Measurements from ENCODE around the gene TUBB2B.

The TUBB2B gene

DNA sequence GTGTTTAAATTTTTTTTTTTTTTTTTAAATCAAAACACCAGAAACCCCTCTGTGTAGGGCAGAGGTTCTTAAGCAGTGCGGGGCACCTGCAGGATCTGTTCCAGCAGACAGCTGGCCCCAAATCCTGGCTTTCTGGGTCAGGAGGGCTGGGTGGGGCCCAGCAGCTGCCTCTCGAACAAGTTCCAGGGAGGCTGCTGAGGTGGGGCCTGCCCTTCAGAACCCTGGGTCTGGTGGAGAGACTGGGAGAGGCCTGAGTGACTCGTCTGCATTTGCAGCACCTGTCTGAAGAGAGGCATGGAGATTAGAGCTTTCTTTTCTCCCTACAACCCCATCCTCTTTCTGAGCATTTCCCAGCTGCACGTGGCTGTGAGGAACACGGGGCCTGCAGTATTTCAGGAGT is 39.7 kb upstream of the TUBB2B start:
- TF ChIP-seq TAF1 (IDR thresholded peaks at IDR 0.05; ENCODE audit: borderline replicate concordance, insufficient read depth, low read length) (no peak), SIN3A (IDR thresholded peaks at IDR 0.05; ENCODE audit: borderline replicate concordance, insufficient read depth, low read length) (no peak), POLR2AphosphoS5 (IDR thresholded peaks at IDR 0.05; ENCODE audit: low read depth, low read length) (no peak), FOXP2 (optimal IDR thresholded peaks at IDR 0.05; ENCODE audit: borderline replicate concordance, extremely low read depth, extremely low read length, insufficient read depth) (no peak)
- TF ChIP-seq, protein P1, sequence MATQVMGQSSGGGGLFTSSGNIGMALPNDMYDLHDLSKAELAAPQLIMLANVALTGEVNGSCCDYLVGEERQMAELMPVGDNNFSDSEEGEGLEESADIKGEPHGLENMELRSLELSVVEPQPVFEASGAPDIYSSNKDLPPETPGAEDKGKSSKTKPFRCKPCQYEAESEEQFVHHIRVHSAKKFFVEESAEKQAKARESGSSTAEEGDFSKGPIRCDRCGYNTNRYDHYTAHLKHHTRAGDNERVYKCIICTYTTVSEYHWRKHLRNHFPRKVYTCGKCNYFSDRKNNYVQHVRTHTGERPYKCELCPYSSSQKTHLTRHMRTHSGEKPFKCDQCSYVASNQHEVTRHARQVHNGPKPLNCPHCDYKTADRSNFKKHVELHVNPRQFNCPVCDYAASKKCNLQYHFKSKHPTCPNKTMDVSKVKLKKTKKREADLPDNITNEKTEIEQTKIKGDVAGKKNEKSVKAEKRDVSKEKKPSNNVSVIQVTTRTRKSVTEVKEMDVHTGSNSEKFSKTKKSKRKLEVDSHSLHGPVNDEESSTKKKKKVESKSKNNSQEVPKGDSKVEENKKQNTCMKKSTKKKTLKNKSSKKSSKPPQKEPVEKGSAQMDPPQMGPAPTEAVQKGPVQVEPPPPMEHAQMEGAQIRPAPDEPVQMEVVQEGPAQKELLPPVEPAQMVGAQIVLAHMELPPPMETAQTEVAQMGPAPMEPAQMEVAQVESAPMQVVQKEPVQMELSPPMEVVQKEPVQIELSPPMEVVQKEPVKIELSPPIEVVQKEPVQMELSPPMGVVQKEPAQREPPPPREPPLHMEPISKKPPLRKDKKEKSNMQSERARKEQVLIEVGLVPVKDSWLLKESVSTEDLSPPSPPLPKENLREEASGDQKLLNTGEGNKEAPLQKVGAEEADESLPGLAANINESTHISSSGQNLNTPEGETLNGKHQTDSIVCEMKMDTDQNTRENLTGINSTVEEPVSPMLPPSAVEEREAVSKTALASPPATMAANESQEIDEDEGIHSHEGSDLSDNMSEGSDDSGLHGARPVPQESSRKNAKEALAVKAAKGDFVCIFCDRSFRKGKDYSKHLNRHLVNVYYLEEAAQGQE (IDR thresholded peaks at IDR 0.05; ENCODE audit: insufficient read depth in 1 of 2, low read depth in 2 of 2, low read length in 2 of 2): no peak

DNA sequence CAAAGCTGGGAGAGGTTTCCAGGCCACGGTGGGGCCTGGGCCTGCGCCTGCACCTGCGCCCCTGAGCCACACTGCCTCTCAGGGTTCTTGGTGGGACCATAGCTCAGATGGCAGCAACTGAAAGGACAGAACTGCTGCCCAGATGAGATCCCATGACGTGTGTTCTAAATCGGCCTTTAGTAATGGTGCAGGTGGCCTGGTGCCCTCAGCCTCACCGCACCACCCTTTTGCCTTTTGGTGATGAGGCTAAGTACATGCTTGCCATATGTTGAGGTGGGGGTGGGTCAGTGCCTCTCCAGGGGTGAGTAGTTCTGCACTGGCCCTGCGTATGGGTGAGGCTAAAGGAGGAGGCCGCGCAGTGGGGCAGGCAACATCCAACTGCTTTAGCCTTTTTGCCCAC is 38.7 kb upstream of the TUBB2B start:
- TF ChIP-seq POLR2AphosphoS5 (IDR thresholded peaks at IDR 0.05; ENCODE audit: low read depth, low read length) (no peak), FOXP2 (optimal IDR thresholded peaks at IDR 0.05; ENCODE audit: borderline replicate concordance, extremely low read depth, extremely low read length, insufficient read depth) (no peak), TAF1 (IDR thresholded peaks at IDR 0.05; ENCODE audit: borderline replicate concordance, insufficient read depth, low read length) (no peak), SIN3A (IDR thresholded peaks at IDR 0.05; ENCODE audit: borderline replicate concordance, insufficient read depth, low read length) (no peak)
- TF ChIP-seq, protein P1 (IDR thresholded peaks at IDR 0.05; ENCODE audit: insufficient read depth in 1 of 2, low read depth in 2 of 2, low read length in 2 of 2): no peak

- TF ChIP-seq TAF1 (IDR thresholded peaks at IDR 0.05; ENCODE audit: borderline replicate concordance, insufficient read depth, low read length) (no peak), FOXP2 (optimal IDR thresholded peaks at IDR 0.05; ENCODE audit: borderline replicate concordance, extremely low read depth, extremely low read length, insufficient read depth) (no peak), POLR2AphosphoS5 (IDR thresholded peaks at IDR 0.05; ENCODE audit: low read depth, low read length) (no peak), SIN3A (IDR thresholded peaks at IDR 0.05; ENCODE audit: borderline replicate concordance, insufficient read depth, low read length) (no peak)
- TF ChIP-seq, protein P1 (IDR thresholded peaks at IDR 0.05; ENCODE audit: insufficient read depth in 1 of 2, low read depth in 2 of 2, low read length in 2 of 2): no peak
Measured at GRCh38 chr6:3265671-3266070, 38.2 kb upstream of the TUBB2B start.

DNA sequence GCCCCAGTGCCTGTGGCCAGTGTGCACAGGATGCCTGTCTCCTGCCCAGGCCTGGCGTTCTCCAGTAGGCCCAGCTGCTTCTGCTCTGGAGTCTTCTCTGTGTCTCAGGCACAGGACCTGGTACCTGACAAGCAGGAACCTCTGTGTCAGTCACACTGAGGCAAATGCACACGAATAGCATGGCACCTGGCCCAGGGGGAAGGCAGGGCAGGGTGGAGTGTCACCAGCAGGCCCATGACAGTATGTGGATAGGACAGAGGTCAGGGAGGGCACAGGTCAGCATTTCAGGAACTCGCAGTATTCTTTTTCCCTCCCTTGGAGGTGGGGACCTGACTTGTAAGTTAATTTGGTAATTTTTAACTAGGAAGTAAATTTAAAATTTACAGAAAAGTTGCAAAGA is 36.9 kb upstream of the TUBB2B start:
- TF ChIP-seq SIN3A (IDR thresholded peaks at IDR 0.05; ENCODE audit: borderline replicate concordance, insufficient read depth, low read length) (no peak), POLR2AphosphoS5 (IDR thresholded peaks at IDR 0.05; ENCODE audit: low read depth, low read length) (peak; percentile 32; the same call in 1 of the 2 replicates)

DNA sequence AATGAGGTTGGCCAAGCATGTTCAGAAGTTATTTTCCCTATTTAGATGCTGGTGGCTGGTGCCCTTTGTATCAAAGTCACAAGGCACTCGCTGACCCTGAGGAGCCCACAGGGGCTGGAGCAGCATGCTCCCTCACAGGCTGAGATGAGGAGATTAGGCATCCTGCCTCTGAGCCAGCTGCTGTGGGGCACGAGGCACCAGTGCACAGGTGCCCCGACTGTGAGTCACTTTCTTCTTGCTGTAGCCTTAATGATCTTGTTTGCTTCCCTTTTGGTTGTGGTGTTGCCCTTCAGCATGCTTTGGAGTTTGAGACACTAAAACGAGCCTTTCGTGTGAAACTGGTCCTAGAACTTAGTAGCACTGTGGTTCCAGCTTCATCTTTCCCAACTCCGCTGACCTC is 35.6 kb upstream of the TUBB2B start:
- TF ChIP-seq SIN3A (IDR thresholded peaks at IDR 0.05; ENCODE audit: borderline replicate concordance, insufficient read depth, low read length) (no peak), TAF1 (IDR thresholded peaks at IDR 0.05; ENCODE audit: borderline replicate concordance, insufficient read depth, low read length) (no peak), POLR2AphosphoS5 (IDR thresholded peaks at IDR 0.05; ENCODE audit: low read depth, low read length) (no peak), FOXP2 (optimal IDR thresholded peaks at IDR 0.05; ENCODE audit: borderline replicate concordance, extremely low read depth, extremely low read length, insufficient read depth) (no peak)
- TF ChIP-seq, protein P1 (IDR thresholded peaks at IDR 0.05; ENCODE audit: insufficient read depth in 1 of 2, low read depth in 2 of 2, low read length in 2 of 2): no peak
